Cerebellar cortex (tissue), 1 donor: Measurements from ENCODE around the gene CTDSPL.
"Not testable (repeated sequence)": the region's sequence is repeated elsewhere in the genome, so short reads cannot be mapped to it uniquely, and the experiment has no call there.

Source experiments
- DNase-seq: peaks from one replicate; pipeline ENCODE4 v3.0.0-alpha.2; 2015; ENCODE audit warnings: low spot score

The CTDSPL gene, protein sequence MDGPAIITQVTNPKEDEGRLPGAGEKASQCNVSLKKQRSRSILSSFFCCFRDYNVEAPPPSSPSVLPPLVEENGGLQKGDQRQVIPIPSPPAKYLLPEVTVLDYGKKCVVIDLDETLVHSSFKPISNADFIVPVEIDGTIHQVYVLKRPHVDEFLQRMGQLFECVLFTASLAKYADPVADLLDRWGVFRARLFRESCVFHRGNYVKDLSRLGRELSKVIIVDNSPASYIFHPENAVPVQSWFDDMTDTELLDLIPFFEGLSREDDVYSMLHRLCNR

DNA sequence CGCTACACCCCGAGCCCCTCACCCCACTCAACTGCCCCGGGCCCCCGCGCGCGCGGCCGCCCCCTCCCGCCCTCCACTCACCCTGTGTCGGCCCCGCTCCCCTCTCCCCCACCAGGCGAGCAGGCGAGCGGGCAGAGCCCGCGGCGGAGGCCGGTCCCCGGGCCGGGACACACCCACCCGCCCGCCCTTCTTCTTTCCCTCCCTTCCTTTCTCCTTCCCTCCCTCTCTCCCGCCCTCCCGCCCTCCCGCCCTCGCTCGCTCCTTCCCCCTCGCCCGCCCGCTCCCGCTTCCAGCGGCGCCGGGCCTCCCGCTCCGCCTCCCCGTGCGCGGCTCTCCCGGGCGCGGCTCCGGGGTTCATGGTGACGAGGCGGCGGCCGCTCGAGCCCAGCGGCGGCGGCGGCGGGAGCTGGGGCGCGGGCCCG, at the start of gene CTDSPL:
Gene CTDSPL (plus strand): TSS at position 261 of the 422 bp plus-strand sequence. CDS start 320 bp downstream, outside the sequence.
- no peak for DNase-seq

DNA sequence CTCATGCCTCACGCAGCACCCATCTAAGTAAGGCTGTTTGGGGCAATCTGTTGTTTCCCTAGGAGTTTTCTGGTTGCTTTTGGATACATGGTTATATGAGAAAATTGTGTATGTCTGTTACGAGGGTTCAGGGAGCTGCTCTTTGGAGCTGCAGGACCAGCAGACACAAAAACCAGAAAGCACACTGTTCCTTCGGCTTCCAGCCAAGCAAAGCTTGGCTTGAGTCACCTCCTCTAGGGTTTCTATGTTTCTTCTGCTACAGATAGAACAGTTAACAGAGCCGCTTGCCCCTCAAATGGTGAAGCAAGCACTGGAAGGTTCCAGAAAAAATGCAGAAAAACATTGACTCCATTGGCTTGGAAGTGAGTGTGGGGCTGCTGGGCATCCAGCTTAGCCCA, 49.2 kb upstream of the CTDSPL start:
- no peak for DNase-seq

DNA sequence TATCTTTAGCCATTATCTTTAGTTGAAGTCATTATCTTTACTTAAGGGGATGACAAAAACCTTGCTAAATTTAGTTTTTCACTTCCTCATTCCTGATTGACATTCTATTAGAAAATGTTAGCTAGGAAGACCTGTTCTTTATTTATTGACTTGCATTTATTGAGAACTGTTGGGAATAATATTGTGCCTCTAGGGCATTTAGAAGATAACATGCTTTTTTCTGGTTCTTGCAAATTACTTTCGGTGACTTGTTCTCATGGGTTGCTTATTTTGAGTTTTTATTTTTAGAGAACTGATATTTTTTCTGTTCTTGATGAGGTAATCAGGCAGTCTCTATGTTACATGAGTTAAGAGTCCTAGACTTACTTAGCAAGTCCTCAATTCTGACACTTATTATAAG, 48.3 kb upstream of the CTDSPL start:
- no peak for DNase-seq

DNA sequence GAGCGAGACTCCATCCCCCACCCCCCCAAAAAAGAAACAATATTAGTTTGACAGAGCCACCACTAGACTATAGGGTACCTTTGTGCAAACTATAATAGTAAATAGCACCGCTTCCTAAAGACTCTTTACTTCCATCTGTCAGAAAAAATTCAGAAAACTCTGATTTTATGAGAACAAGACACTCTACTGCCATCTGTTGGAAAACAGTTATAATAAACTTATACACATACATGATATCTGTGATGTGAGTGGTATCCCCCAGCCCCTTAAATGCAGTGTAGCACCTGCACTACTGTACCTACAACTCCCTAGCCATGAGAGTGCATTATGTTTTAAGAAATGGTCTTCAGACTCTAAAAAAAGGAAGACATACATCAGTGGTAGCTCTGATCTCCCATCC, 47.1 kb upstream of the CTDSPL start:
- DNase-seq = no peak

DNA sequence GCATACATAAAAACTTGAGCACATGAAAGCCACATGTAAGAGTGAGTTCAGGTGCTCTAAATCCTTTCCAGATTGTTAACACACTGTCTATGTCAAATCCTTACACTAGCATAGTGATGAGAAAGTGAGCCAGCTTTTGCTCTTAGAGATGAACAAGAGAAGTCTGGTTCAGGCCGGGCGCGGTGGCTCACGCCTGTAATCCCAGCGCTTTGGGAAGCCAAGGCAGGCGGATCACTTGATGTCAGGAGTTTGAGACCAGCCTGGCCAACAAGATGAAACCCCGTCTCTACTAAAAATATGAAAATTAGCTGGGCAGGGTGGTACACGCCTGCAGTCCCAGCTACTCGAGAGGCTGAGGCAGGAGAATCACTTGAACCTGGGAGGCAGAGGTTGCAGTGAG, 46.5 kb upstream of the CTDSPL start:
- not testable (repeated sequence) for DNase-seq

DNA sequence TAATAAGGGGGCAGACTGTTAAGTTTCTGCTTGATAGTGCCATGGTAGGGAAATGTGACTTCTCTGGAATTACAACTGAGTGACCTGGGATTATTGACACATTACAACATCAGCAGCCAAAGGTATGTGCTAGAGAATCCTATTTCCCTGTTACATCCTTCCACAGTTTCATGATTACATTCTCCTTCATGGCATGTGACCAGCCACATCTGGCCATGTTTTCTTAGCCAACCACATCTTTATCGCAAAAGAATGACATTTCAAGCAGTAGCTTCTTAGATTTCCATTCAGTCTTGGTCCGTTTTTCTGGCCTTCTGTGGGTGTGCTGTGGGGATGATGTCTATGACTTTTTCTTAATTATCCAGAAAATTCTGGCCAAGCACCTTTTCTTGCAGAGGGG, 45.4 kb upstream of the CTDSPL start:
- no peak for DNase-seq

DNA sequence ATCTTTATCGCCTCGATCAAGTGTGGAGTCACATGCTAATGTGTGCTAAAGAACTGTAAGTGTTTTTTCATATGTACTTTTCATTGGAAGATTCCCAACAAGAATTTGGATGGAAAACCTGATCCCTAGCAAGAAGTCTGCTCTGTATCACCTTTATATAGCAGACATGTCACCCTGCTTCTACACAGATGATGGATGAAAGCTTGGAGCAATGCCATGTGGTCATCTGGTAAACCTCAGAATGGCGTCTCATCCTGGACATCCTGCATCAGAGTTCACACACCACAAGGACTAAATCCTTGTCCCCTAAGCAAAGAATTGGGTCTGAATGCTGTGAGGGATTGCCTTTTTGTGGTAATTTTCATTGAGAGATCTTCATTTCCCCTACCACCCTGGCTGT, 42.1 kb upstream of the CTDSPL start:
- no peak for DNase-seq

DNA sequence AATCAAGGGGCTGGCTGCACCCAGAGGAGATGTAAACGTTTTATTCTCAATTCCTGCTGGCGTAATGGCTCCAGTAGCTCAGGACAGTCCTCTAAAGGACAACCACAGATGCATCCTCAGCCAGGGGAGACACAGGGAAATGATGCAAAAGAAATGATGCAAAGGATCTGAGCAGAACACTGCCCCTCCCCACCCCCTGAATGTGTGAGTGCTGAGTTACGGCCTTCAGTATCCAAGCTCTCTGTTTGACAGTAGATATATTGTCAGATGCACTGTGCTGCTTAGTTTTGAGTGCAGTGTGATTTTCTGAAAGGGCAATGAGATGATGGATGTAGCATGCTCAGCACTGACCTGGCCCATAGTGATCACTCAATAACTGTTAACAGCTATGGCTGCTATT, 41.4 kb upstream of the CTDSPL start:
- DNase-seq = no peak

DNA sequence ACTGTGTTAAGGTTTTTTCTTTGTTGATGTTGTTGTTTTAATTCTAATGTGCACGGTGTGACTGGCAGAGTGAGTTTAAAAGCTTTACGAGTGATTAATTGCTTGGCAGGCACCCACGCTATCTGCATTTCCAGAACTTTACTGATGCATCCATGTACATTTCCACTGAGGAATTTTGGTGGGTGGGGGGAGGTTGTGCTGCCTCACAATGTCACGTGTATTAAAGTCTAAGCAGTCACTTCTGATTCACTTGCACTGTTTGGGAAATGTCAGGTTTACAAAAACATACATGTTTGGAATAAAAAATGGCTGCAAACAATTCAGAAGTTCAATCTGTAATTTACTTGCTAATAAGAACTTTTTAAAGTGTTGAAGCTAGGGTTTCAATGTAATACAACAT, 38.5 kb upstream of the CTDSPL start:
- no peak for DNase-seq

DNA sequence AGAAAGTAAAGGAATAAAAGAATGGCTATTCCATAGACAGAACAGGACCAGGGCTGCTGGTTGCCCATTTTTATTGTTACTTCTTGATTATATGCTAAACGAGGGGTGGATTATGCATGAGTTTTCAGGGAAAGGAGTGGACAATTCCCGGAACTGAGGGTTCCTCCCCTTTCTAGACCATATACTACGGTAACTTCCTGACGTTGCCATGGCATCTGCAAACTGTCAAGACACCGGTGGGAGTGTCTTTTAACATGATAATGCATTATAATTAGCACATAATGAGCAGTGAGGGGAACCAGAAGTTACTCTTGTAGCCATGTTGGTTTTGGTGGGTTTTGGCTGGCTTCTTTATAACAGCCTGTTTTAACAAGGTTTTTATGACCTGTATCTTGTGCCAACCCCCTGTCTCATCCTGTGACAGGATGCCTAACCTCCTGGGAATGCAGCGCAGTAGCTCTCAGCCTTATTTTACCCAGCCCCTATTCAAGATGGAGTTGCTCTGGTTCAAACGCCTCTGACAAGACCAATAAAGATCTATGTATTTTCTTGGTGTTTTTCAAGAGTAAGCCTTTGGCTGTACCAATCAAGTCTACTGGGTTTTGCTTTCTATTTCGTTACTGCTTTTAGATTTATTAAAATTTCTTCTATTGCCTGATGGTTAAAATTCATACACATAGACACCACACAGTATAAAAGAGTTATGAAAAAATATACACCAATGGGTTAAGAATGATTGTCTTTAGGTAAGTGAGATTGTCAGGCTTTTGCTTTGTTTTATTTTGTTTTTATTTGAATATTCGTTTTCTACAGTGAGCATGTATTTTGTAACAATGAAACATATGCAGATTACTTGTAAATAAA, 37.4 kb upstream of the CTDSPL start:
- no peak for DNase-seq

DNA sequence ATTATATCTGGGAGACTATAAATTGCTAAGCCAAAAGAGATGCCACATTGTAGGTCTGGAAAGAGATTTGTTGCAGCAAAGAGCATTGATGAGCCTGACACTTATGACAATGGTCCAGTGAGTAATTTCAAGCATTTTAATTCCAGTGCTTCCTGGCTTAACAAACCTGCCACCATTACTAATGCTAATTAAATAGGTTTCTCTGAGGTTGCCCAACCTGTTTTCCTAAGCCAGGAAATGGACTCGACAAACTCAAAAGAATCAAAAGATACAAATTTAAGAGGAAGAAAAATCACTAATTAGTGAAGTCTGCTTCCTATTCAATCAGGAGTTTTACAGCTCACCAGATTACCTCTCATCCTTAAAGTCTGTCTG, 36.7 kb upstream of the CTDSPL start:
- no peak for DNase-seq

DNA sequence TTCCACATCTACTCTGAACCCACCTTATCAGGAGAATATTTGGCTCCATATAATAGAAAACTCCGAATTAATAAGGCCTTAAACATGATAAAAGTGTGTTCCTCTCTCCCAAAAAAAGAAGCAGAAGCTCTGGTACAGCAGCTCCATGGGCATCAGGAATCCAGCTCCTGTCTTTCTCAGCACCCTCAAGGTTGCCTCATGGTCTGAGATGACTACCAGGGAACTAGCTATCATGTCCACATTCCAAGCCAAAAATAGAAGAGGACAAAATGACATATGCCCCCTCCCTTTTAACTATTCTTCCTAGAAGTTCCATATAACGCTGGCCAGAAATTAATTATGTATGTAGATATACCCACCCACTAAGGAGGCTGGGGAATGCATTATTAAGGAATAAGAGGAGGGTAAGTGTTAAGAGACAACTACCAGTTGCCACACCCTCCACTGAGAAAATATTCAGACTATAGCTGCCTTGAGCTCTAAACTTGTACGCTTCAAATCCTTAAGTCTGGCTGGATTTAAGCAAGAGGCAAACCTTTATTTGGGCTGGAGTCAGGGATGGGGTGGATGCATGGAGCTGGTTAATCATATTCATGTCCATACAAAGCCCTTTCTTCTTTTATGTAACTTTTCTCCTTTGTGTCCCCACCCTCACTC, 35.8 kb upstream of the CTDSPL start:
- no peak for DNase-seq

DNA sequence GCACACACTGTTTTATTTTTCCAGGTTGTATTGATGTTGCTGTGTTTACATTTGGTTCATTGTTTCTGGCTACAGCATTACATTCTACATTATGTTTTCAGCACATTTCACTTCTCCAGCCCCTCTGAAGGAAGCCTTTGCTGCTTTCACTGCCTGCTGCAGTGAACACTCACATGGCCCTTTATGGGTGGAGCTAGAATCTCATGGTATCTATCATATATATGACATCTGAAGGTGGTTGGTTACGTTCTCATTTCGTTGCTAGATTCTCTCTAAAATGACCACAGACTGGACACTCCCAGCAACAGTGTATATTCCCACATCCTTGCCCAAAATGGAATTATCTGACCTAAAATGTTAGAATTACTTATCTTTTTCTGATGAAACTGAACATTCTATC, 35.2 kb upstream of the CTDSPL start:
- no peak for DNase-seq

DNA sequence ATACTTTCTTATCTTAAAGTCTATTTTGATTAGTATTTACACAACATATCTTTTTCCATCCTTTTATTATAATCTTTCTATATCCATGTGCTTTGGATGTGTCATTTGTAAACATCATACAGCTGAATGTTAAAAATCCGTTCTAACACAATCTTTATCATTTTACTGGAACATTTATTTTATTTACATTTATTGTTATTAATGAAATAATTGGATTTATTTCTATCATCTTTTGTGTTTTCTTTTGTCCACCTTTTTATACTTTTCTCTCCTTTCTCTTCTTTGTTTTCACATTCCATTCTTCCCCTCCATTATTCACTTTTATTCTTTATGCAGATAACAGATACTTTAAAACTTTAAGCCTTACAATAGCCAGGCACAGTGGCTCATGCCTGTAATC, 34.7 kb upstream of the CTDSPL start:
- no peak for DNase-seq

DNA sequence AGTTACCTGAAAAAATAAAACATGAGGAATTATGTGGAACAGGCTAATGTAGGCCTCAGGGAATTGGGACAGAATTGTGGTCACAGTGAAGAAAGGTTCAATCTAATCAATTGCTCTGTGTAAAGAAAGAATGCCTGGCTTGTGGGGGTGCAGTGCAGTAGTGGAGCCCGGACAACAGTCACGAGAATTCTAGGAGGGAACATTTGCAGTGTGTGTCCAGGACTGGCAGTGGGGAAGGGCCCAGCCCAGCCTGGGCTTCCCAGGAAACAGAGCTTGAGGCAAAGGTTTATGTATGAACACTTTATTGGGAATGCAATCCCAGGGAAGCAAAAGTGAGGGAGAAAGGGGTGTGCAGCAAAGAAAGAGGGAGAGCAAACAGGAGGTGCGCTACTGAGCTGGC, 29.2 kb upstream of the CTDSPL start:
- DNase-seq = no peak

DNA sequence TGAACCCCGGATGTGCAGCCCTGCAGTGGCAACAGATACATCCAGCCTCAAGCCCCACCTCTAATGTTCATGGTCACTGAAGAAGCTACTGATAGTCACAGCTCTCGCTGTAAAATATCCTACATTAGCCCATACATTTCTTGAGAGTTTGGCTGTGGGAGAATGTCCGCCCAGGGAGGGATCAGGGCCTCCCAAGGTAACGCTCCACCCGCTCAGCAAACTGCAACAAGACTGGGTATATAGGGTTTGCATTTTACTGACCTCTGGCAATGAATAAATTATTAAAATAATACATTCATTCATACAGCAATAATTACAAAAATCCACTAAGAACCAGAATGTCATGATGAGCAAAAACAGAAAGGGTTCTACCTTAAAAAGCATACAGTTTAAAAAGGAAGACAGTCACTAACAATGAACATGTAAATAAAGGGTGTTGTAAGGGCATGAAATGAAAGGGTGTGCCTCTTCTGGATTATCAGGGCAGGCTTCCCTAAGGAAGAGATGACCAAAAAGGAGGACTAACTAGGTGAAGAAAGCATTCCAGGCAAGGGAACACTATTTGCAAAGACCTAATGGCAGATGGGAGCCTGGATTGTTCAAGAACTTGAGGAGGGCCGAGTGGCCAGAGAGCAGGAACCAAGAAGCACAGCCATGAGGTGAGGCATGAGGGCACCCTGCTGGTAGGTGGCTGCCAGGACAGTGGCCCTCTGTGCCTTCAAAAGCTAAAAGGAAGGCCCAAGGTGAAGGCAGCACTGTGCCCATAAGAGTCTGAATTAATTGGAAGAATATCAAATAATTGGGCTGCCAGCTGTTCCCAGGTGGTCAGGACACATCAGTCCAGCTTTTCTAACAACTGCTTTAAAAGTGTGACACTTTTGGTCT, 28.1 kb upstream of the CTDSPL start:
- no peak for DNase-seq

DNA sequence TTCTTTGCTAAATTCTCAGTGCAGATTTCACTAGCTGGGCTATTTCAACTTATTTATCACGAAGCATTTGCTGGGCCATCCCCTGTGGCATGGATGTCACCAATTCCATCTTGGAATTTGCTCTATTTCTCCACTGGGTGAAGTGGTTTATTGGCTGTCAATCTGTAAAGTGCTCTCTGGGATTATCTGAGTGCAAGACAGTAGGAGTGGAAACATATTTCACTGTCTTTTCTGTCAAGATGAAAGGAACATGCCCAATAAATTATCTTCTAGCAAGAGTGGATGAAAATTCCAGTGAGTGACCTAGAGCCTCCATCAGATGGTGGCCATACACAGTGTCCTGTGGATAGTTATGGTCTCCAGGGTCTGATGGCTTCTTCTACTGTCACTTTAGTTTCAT, 25.1 kb upstream of the CTDSPL start:
- DNase-seq = no peak

DNA sequence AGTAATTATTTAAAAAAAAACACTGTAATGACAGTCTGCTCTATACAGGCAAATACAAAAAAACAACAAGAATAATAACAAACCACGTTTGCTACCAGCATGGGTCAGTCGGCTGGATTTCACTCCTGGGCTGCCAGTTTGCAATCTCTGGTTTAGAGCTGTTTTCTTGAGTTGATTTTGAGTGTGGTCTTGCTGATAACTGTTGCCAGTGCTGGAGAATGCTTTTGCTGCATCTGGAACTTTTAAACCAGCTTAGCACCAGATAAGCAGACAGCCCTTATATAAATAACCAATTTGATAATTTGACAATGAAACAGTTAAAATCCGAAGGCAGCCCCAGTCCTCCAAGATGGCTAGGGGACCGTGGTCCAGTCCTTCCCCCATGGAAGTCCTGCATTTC, 14.0 kb upstream of the CTDSPL start:
- DNase-seq = no peak

DNA sequence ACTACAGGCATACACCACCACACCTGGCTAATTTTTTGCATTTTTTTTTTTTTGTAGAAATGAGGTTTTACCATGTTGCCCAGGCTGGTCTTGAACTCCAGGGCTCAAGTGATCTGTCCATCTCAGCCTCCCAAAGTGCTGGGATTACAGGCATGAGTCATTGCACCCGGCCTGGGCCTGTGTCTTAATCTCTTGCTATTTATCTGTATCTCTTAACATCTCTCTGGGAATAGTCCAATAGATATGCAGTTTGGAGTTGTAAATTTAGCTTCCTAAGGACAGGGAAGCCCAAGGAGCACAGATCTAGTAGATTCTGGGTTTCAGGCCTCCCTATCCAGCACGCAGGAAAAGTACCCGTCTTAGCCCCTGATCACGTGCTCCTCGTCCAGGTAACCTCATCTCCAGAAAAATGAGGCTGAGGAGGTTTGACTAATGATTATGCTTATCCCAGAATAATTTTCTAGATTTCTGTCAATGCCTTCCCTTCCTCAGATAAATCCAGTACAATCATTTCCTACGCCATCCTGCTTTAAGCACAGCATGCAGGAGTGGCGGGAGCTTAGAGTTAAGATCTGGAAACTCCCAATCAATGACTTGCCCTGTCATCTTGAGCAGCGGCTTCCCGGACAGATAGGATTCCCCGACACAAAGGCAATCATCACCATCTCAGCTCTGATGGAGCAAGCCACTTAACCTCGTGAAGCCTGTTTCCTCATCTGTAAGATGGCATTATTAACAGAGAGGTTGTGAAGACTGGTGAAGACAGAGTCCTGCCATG, 12.3 kb upstream of the CTDSPL start:
- no peak for DNase-seq

DNA sequence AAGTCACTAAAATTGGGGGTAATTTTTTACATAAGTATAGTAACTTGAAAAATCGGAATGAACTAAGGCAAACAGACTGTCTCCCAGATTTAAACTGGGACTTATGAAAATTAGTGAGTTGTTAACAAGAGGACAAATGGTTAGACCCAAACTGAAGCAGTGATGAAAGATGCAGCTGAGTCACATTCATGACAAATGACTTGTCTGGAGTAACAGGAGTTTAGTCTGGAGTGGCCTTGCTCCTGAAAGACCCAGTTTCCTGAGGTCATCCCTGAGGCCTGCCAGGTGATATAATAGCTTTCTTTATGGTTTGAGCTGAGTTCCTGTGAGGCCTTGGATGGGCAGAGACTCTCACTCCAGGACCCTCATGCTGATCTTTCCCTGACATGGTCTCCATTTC, 9.6 kb upstream of the CTDSPL start:
- no peak for DNase-seq

DNA sequence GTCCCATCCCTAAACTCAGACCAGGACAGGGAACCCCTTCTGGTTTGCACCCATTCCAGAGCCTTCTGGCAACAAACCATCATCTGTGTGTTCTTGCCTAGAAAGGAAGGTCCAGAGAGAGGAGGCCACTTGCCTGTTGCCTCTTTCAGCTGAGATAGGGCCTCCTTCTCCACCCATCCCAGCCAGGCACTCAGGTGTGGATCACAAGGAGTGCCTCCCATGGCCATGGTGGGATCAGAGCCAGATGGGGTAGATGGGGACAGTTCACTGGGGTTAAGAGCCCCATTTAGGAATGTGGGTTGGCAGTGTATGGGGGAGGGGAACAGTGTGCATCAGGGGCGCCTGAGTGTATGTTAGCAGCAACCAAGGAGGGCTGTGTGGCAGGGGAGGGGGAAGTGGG, 8.9 kb upstream of the CTDSPL start:
- no peak for DNase-seq
